Naive thymus-derived CD4-positive, alpha-beta T cell (primary cell): ENCODE results near the gene TMEM59L. TPM values are rescaled to one million over a fixed set of nuclear protein-coding genes. Genes with fewer than 3 reads are reported as not detected.
A peak's percentile ranks its signal among the peaks of the same experiment; 100 is the strongest.

ENCODE experiments used
- ATAC-seq: fragments of 150-1000 bp; cut with Tn5 transposase; 2 replicates; pipeline ENCODE4 v1.10.0; 2021; ENCODE audit warnings: mild to moderate bottlenecking, moderate library complexity
- CTCF ChIA-PET: fragments of 350-600 bp; sonication (Branson Sonifier 250); formaldehyde crosslinking; loops from one replicate; lab custom pipeline; 2021; ENCODE audit warnings: antibody characterized with exemption; lab: Charles Lee
- POLR2A ChIA-PET: fragments of 350-600 bp; sonication (Branson Sonifier 250); formaldehyde crosslinking; loops from one replicate; lab custom pipeline; 2021; ENCODE audit warnings: antibody characterized with exemption, inconsistent platforms; lab: Charles Lee
- DNase-seq, 9 donors: peaks; one replicate each; pipeline versions ENCODE4 v3.0.0 to v3.0.0-alpha.2; 2020 to 2022; ENCODE audit warnings: mixed read lengths in 1 of 9
- H3K27ac ChIP-seq: one replicate; pipeline ENCODE4 v1.7.0; 2013; ENCODE audit warnings: mild to moderate bottlenecking, low read depth, low read length, moderate library complexity
- H3K27me3 ChIP-seq, 2 donors: one replicate each; pipeline ENCODE4 v1.7.0; 2013; ENCODE audit warnings: low read length in 2 of 2, mild to moderate bottlenecking in 2 of 2, moderate library complexity in 2 of 2; ENCODE audit not compliant: control insufficient read depth in 2 of 2, insufficient read depth in 2 of 2
- H3K36me3 ChIP-seq, 3 experiments: 1 replicate in 2 of 3; 2 replicates in 1 of 3; pipeline ENCODE4 v1.7.0; 2013; ENCODE audit warnings: low read length in 3 of 3, mild to moderate bottlenecking in 3 of 3, moderate library complexity in 1 of 3; ENCODE audit not compliant: insufficient read depth in 3 of 3, control insufficient read depth in 2 of 3
- H3K4me1 ChIP-seq, 2 donors: one replicate each; pipeline ENCODE4 v1.7.0; 2013; ENCODE audit warnings: low read length in 2 of 2, mild to moderate bottlenecking in 2 of 2, moderate library complexity in 1 of 2; ENCODE audit not compliant: control insufficient read depth in 2 of 2, insufficient read depth in 2 of 2
- H3K4me3 ChIP-seq: 2 replicates; pipeline ENCODE4 v1.7.0; 2013; ENCODE audit warnings: mild to moderate bottlenecking, low read length
- H3K9me3 ChIP-seq, 3 experiments: 1 replicate in 2 of 3; 2 replicates in 1 of 3; pipeline ENCODE4 v1.7.0; 2013; ENCODE audit warnings: low read length in 3 of 3; ENCODE audit not compliant: control insufficient read depth in 2 of 3
- H3K27ac Mint-ChIP-seq, 9 donors: one replicate each; pipeline ENCODE4 v1.8.0; 2020 to 2022; ENCODE audit warnings: mixed read lengths in 9 of 9, mild to moderate bottlenecking in 8 of 9, moderate library complexity in 5 of 9, inconsistent platforms in 2 of 9
- H3K27me3 Mint-ChIP-seq, 5 donors: one replicate each; pipeline ENCODE4 v1.8.0; 2021 to 2022; ENCODE audit warnings: mixed read lengths in 5 of 5, mild to moderate bottlenecking in 1 of 5
- H3K36me3 Mint-ChIP-seq, 5 donors: one replicate each; pipeline ENCODE4 v1.8.0; 2020 to 2022; ENCODE audit warnings: mixed read lengths in 5 of 5, mild to moderate bottlenecking in 3 of 5, inconsistent platforms in 1 of 5
- H3K4me1 Mint-ChIP-seq, 7 donors: one replicate each; pipeline ENCODE4 v1.8.0; 2020 to 2022; ENCODE audit warnings: mixed read lengths in 7 of 7, mild to moderate bottlenecking in 3 of 7, inconsistent platforms in 1 of 7
- H3K4me3 Mint-ChIP-seq, 10 donors: one replicate each; pipeline ENCODE4 v1.8.0; 2020 to 2022; ENCODE audit warnings: mild to moderate bottlenecking in 10 of 10, mixed read lengths in 10 of 10, moderate library complexity in 6 of 10, inconsistent platforms in 2 of 10
- H3K9me3 Mint-ChIP-seq, 11 donors: one replicate each; pipeline ENCODE4 v1.8.0; 2020 to 2022; ENCODE audit warnings: mixed read lengths in 11 of 11, mild to moderate bottlenecking in 4 of 11, inconsistent platforms in 1 of 11, moderate library complexity in 1 of 11
- intact Hi-C, 2 donors: fragments of 100-400 bp; cut with micrococcal nuclease; formaldehyde crosslinking; loops; one replicate each; pipeline ENCODE4 v1.15.1; 2023
- polyA plus RNA-seq, 2 donors: library from polyadenylated mRNA; unstranded; fragments of 300-500 nt; fragmentation: Illumina TruSeq; gene quantifications; one replicate each; pipeline ENCODE4 v1.2.3, GENCODE V29; 2021
- total RNA-seq, 6 experiments: library from RNA in 5 of 6; stranded (reverse) in 5 of 6; gene quantifications; 1 replicate in 5 of 6; 2 replicates in 1 of 6; pipeline ENCODE4 v1.2.3 and lab custom pipeline; 2021 to 2026

Gene TMEM59L
- total and polyA plus RNA-seq, 7 experiments from 2014 or later: 0.22 to 0.74 (median 0.30) TPM; not detected in 3

DNA sequence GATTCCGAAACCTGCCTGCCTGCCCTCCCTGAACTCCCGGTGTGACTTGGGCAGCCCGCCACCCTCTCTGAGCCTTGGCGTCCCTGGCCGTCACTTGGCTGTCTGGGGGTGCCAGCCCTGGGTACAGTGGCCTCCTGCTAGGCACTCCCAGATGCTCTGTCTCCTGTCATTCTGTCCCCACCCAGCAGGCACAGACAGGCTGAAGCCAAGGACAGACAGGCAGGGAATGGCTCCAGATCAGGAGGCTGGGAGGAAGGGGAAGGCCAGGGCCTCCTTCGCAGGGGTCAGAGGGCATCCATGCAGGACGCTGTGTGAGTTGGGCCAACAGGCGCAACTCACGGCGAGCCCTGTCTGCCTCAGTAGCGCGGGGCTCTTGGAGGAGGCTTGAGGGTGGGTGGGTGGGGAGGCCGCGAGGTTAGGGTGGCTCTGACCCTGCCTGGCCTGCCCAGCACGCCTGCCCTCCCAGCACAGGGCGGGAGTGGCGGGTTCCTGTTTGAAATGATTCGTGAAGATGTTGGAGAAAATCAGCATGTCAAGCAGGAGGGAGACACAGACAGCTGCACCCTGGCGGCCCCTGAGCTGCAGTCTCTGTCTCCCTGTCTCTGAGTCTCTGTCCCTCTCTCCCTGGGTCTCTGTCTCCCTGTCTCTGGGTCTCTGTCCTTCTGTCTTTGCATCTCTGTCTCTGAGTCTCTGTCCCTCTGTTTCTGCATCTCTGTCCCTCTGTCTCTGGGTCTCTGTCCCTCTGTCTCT lies 43.8 kb downstream of the TMEM59L start:
- ATAC-seq (no peak), DNase-seq (no peak)
- Mint-ChIP-seq H3K36me3 (peaks cover 0 to 8% (median 0%) of the 10 kb centered on the region in 5 donors), H3K4me3 (no peak overlapping the region), H3K4me1 (peaks cover 5 to 38% (median 23%) of the 10 kb centered on the region in 7 donors), H3K27me3 (no peaks in the 10 kb centered on the region), H3K9me3 (no peaks in the 10 kb centered on the region), H3K27ac (peak overlapping the region in 2 of 9 donors; percentile 60 to 87)
- no peak overlapping the region for H3K4me3 ChIP-seq
- H3K27ac ChIP-seq: no peak overlapping the region
- no peaks in the 10 kb centered on the region for H3K9me3 ChIP-seq
- no peaks in the 10 kb centered on the region for H3K36me3 ChIP-seq
- POLR2A ChIA-PET: no interaction called here
- peaks cover 0 to 2% of the 10 kb centered on the region in 2 donors for H3K4me1 ChIP-seq
- no peaks in the 10 kb centered on the region for H3K27me3 ChIP-seq
- intact Hi-C loops: no loop called here
- CTCF ChIA-PET: no interaction called here

DNA sequence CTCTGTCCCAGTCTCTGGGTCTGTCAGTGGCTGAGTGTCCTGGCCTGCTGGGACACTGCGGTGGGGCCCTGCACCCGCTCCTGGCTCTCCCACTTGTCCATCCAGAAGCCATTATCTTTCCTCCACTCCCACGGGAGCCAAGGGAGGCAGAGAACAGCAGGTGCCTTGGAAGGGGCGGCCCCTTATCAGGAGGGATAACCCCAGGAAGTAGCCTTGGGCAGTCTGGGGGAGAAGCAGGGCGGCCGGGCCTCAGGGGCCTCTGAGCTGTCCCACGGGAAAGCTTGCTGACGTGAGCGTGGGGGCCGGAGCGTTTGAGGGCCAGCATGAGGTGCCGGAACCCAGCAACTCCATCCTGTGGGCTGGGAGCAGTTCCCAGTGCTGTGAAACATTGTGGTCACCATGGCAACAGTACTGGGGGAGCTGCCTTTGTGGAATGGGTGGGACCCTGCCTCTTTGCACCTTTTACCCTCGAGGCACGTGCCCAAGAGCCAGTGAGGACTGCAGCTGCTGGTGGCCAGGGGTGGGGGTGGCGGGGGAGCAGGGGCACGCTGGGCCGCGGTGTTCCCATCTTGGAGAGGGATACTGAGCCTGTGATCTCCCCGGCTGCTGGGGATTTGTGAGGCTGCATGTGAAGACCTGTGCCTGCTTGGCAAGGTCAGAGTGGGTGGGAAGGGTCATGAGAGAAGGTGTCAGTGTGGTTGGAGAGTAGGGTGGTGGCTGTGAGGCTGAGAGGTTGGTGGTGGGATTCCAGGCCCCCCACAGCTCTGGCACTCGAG lies 45.1 kb downstream of the TMEM59L start:
- peaks cover 0 to 2% of the 10 kb centered on the region in 2 donors for H3K4me1 ChIP-seq
- no peaks in the 10 kb centered on the region for H3K9me3 ChIP-seq
- H3K36me3 ChIP-seq: no peaks in the 10 kb centered on the region
- no peak overlapping the region for H3K4me3 Mint-ChIP-seq
- H3K27me3 Mint-ChIP-seq: no peaks in the 10 kb centered on the region
- intact Hi-C loops: no loop called here
- H3K27ac ChIP-seq: no peak overlapping the region
- ChIA-PET POLR2A (no interaction called here), CTCF (no interaction called here)
- H3K4me3 ChIP-seq: no peak overlapping the region
- peaks cover 0 to 8% (median 0%) of the 10 kb centered on the region in 5 donors for H3K36me3 Mint-ChIP-seq
- H3K27me3 ChIP-seq: no peaks in the 10 kb centered on the region
- no peaks in the 10 kb centered on the region for H3K9me3 Mint-ChIP-seq
- H3K27ac Mint-ChIP-seq: peak overlapping the region in 5 of 9 donors; percentile 8 to 63 (median 57)
- H3K4me1 Mint-ChIP-seq: peaks cover 5 to 38% (median 26%) of the 10 kb centered on the region in 7 donors
- no peak for ATAC-seq
- DNase-seq: no peak

DNA sequence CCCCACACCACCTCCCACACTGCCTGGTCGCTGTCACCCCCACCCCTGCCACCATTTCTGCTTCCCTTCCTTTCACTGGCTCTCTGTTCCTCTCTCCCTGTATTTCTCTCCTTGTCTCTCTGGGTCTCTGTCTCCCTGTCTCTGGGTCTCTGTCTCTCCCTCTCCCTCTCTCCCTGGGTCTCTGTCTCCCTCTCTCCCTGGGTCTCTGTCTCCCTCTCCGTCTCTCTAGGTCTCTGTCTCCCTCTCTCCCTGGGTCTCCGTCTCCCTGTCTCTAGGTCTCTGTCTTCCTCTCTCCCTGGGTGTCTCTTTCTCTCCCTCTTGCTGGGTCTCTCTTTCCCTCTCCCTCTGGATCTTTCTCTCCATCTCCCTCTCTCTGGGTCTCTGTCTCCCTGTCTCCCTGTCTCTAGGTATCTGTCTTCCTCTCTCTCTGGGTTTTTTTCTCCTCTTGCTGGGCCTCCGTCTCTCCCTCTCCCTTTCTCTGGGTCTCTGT lies 45.7 kb downstream of the TMEM59L start:
- H3K4me1 Mint-ChIP-seq: peaks cover 5 to 42% (median 27%) of the 10 kb centered on the region in 7 donors

DNA sequence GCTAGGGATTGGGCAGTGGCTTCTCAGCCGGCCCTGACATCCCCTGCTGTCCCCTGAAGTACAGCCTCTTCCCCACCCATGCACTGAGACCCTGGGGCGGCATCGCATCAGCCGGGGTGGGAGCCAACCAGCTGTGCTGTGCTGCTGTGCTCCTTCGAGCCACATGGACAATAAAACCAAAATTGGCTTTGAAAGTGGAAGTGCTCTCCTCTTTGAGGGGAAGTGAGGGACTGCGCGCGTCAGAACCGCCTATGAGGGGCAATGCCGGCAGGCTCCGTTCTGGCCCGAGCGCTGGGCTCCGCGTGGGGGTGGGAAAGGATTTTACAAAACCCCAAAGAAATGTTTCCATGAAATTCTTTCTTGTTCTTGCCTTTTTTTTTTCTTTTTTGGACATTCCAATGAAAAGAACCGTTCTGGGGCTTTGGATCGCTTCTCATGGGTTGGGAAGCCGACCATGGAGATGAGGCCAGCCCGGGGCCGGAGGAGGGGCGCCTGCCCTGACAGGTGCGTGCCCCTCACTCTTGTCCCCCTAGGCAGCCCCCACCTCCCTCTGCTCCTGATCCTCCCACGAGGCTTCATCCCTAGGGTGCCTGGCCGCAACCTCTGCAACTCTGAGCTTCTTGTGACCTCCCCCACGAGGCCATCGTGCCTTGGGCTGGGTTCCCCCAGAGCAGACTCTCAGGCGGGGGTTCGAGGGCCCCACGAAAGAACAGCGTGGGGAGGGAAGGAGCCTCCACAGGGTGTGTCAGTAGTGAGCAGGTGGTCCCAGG lies 46.8 kb downstream of the TMEM59L start:
- no peaks in the 10 kb centered on the region for H3K27me3 Mint-ChIP-seq
- Histone ChIP-seq H3K27me3 (no peaks in the 10 kb centered on the region), H3K27ac (no peak overlapping the region), H3K4me3 (no peak overlapping the region), H3K4me1 (peaks cover 0 to 9% of the 10 kb centered on the region in 2 donors), H3K9me3 (no peaks in the 10 kb centered on the region), H3K36me3 (no peaks in the 10 kb centered on the region)
- H3K4me1 Mint-ChIP-seq: peaks cover 11 to 46% (median 34%) of the 10 kb centered on the region in 7 donors
- ChIA-PET CTCF (no interaction called here), POLR2A (no interaction called here)
- DNase-seq: no peak
- ATAC-seq: peak; percentile 43
- H3K4me3 Mint-ChIP-seq: no peak overlapping the region
- no peaks in the 10 kb centered on the region for H3K9me3 Mint-ChIP-seq
- peak overlapping the region in 4 of 9 donors; percentile 47 to 82 (median 60) for H3K27ac Mint-ChIP-seq
- H3K36me3 Mint-ChIP-seq: peaks cover 0 to 8% (median 0%) of the 10 kb centered on the region in 5 donors
- intact Hi-C loops: no loop called here

More for the DNA sequence above, 45.7 kb downstream of the TMEM59L start:
- intact Hi-C loops: no loop called here
- Mint-ChIP-seq H3K27me3 (no peaks in the 10 kb centered on the region), H3K27ac (peak overlapping the region in 7 of 9 donors; percentile 36 to 79 (median 57)), H3K4me3 (no peak overlapping the region), H3K9me3 (no peaks in the 10 kb centered on the region), H3K36me3 (peaks cover 0 to 8% (median 0%) of the 10 kb centered on the region in 5 donors)
- no peak for DNase-seq
- ChIA-PET POLR2A (no interaction called here), CTCF (no interaction called here)
- Histone ChIP-seq H3K4me3 (no peak overlapping the region), H3K36me3 (no peaks in the 10 kb centered on the region), H3K27me3 (no peaks in the 10 kb centered on the region), H3K9me3 (no peaks in the 10 kb centered on the region), H3K27ac (no peak overlapping the region), H3K4me1 (peaks cover 0 to 2% of the 10 kb centered on the region in 2 donors)
- no peak for ATAC-seq

DNA sequence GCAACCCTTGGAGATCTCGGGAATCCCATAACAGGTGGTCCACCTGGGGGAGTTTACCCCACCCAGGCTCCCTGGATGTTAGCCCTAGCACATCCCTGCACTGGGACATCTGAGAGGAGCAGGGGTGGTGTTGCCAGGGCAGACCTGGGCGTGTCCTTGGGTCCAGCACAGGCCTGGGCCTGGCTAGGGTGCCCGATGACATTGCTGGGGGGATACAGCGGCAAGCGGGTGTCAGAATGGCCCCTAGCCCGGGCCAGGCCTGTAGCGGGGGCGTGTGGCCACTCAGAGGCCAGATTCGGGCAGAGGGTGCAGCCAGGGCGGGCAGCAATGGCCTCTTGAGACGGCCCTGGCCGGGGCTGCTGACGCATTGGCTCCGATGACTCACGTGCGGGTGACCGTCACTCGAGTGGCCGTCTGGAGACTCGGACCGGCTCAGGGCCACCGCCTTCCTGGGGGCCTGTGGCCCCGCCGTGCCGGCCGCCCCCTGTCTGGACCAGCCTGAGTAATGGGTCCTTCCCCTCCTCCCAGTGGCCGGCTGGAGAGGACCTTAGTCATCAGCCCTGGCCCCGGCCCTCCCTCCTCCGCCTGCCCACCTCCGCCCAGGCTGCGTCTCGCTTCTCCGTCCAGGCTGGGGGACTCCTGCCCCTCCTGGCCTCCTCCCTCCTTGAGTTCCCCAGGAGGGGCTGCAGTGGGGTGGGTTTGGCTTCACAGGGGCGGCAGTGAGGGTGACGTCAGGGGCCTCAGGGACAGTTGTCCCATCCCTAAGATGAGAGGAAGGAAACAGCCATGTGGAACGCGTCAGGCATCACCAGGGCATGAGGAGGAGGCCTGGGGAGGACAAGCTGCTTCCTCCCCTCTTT lies 47.6 kb downstream of the TMEM59L start:
- H3K36me3 ChIP-seq: peaks cover 0 to 2% (median 0%) of the 10 kb centered on the region in 3 experiments
- H3K4me3 ChIP-seq: no peak overlapping the region
- H3K4me1 Mint-ChIP-seq: peaks cover 9 to 43% (median 34%) of the 10 kb centered on the region in 7 donors
- ChIA-PET CTCF (no interaction called here), POLR2A (no interaction called here)
- H3K27me3 Mint-ChIP-seq: no peaks in the 10 kb centered on the region
- no peak overlapping the region for H3K4me3 Mint-ChIP-seq
- peaks cover 0 to 8% (median 0%) of the 10 kb centered on the region in 5 donors for H3K36me3 Mint-ChIP-seq
- no peaks in the 10 kb centered on the region for H3K9me3 Mint-ChIP-seq
- H3K4me1 ChIP-seq: peaks cover 0 to 9% of the 10 kb centered on the region in 2 donors
- DNase-seq (no peak), ATAC-seq (no peak)
- H3K9me3 ChIP-seq: no peaks in the 10 kb centered on the region
- H3K27ac Mint-ChIP-seq: peak overlapping the region in 1 of 9 donors; percentile 65
- H3K27ac ChIP-seq: no peak overlapping the region
- intact Hi-C loops: no loop called here
- no peaks in the 10 kb centered on the region for H3K27me3 ChIP-seq
